ENCODE data around the gene ARHGEF1. TPM values are rescaled to one million over a fixed set of nuclear protein-coding genes. Genes with fewer than 3 reads are reported as not detected.

The ARHGEF1 gene
- total RNA-seq, 4 donors from 2014 or later: 34.1 to 106 (median 53.9) TPM

GRCh38 chr19:41871573-41872383 lies 11.2 kb upstream of the ARHGEF1 start:
- TF ChIP-seq, protein P1, sequence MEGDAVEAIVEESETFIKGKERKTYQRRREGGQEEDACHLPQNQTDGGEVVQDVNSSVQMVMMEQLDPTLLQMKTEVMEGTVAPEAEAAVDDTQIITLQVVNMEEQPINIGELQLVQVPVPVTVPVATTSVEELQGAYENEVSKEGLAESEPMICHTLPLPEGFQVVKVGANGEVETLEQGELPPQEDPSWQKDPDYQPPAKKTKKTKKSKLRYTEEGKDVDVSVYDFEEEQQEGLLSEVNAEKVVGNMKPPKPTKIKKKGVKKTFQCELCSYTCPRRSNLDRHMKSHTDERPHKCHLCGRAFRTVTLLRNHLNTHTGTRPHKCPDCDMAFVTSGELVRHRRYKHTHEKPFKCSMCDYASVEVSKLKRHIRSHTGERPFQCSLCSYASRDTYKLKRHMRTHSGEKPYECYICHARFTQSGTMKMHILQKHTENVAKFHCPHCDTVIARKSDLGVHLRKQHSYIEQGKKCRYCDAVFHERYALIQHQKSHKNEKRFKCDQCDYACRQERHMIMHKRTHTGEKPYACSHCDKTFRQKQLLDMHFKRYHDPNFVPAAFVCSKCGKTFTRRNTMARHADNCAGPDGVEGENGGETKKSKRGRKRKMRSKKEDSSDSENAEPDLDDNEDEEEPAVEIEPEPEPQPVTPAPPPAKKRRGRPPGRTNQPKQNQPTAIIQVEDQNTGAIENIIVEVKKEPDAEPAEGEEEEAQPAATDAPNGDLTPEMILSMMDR (IDR thresholded peaks at IDR 0.05; ENCODE audit: low read depth): no peak

DNA sequence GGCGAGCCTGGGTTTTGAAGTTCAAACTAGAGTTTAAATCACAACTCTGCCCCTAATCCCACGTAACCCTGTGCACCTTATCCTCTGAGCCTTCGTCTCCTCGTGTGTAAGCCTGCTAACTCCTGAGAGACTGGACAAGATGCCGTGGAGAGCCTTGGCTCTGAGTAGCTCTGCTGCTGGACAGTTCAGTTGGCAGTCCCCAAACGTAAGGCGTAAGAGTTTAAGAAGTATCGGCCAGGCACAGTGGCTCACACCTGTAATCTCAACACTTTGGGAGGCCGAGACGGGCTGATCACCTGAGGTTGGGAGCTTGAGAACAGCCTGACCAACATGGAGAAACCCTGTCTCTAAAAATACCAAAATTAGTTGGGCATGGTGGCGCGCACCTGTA lies 10.6 kb upstream of the ARHGEF1 start:
- TF ChIP-seq, protein P1 (IDR thresholded peaks at IDR 0.05; ENCODE audit: low read depth): no peak

- TF ChIP-seq, protein P1 (IDR thresholded peaks at IDR 0.05; ENCODE audit: low read depth): no peak
Observed at GRCh38 chr19:41872775-41873647, 10.0 kb upstream of the ARHGEF1 start.

GRCh38 chr19:41876847-41877832 lies 5.8 kb upstream of the ARHGEF1 start, which contains the start of gene CD79A:
Gene CD79A, plus strand, starts transcription at chr19:41877279. Its CDS starts 26 bp downstream, at chr19:41877305.
- TF ChIP-seq, protein P1 (IDR thresholded peaks at IDR 0.05; ENCODE audit: low read depth): no peak

DNA sequence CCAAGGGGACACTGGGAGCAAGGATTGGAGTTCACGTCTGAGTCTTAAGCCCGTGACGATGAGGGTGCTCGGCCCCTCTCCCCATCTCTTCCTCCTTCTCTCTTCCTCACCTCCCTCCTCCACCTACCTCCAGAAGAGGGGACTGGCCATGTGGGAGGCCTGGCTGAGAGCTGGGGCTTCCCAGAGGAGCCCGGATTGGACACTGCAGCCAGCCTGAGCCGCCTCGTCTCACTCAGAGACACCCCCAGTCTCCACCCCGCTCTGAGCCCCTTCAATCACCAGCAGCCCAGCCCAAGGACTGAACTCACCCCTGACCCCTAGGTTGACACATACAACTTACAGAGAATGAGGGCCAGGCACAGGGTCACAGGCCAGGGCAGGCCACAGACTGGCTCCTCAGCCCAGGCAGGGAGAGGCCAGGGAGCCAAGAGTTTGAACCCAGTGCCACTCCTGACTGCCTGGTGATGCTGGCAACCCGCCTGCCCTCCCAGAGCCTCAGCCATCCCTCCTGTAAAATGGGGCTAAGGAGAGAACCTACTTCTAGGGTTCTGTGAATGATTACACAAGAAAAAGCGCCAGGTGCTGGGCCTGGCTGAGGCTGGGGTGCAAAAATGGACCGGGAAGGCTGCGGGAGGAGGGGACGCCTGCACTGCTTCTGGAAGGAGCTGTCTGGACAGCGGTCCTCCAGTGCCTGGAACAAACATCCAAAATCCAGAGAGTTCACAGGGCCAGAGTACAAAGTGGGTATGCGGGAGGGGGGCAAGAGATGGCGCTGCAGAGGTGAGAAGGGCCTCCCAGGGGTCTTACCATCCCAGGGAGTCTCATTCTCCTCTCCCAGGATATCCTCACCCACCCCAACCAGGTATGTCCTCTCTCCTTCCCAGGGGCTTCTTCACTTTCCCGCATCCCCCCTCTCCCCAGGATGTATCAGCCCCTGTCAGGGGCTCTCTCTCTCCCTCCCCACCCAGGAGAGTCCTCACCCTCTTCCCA lies 4.8 kb upstream of the ARHGEF1 start:
- TF ChIP-seq, protein P1 (IDR thresholded peaks at IDR 0.05; ENCODE audit: low read depth): no peak

DNA sequence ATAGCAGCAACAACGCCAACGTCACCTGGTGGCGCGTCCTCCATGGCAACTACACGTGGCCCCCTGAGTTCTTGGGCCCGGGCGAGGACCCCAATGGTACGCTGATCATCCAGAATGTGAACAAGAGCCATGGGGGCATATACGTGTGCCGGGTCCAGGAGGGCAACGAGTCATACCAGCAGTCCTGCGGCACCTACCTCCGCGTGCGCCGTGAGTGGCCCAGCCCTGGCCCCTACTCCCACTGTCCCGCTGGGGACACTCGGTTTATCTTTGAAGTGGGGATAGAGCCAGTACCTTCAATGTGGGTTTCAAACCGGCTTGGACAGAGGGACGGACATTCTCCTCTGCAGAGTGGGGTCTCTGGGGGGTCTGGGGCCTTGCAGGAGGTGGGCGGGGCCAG lies 3.9 kb upstream of the ARHGEF1 start:
- TF ChIP-seq, protein P1 (IDR thresholded peaks at IDR 0.05; ENCODE audit: low read depth): no peak
